HG02571 (cell line): ENCODE results near the gene FAM124A.

Experiments
- ATAC-seq: cut with Tn5 transposase; IDR thresholded peaks from one replicate; pipeline ENCODE4 v1.9.1; 2021; ENCODE audit warnings: mild to moderate bottlenecking, moderate library complexity; ENCODE audit not compliant: unreplicated experiment

Gene FAM124A

DNA sequence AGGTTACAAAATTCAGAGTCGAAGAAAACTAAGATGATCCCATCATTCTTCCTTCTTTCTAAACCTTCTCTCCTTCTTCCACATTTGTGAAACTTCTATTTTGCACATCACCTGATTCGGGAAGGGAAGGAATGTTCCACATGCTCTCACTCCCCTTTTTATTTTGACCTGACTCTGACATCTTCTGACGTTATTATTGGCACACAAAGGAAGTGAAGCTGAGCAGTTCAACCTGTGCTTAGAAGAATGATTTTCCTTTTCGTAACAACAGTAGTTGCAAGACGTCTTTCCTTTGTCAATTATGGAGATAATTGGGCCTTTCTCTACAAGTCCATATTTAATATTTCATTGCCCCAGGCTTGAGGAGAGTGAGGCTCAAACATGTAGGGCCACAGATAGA lies 18.0 kb downstream of the FAM124A start:
- ATAC-seq: no peak

DNA sequence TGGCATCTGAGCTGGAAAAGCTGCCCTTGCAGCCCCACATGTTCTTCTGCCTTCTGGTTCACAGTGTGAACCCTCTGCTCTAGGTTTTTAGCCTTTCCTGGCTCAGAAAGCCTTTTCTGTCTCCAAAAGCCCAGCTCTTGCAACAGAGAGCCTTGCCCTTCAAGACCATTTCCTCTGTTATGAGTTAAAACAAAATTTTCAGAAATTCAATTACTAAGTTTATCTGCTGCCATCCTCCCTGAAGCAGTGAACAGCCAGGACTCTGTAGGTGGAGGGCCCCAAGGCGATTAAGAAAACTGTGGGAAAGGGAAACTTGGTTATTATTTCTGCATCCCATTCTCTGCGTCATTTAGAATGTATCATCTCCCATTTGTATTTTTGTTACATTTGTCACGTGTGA lies 18.8 kb downstream of the FAM124A start:
- ATAC-seq: no peak

DNA sequence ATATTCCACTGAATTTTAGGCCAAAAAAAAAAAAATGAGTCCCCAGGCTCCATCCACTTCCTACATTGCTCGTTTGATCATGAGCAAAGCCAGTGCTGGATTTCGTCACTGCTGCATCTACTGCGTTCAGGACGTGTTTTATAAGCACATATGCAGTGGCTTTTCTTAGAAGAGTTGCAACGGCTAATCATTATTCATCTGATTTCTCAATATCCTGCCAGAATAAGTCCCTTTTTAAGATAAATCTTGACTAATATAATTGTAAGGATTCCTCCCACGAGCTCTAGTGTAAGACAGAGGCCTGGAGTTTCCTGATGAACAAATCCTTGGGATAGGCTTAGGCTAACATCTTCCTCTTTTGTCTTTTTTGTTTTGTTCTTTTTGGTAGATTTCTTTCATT lies 19.5 kb downstream of the FAM124A start:
- no peak for ATAC-seq

DNA sequence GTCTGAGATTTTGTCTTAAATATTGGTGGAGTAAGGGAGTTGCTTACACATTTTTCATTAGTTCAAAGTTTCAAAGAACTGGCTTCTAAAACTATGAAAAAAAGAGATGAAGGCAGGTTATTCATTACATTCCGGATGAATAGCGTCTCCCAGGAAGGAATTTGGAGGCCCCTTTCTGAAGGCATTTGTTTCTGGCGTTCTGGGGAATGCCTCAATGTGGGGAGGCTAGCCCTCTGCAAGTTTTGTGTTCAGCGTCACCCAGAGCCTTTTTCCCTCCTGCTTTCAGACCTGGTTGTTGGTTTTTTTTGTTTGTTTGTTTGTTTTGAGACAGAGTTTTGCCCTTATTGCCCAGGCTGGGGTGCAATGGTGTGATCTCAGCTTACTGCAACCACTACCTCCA lies 21.0 kb downstream of the FAM124A start:
- no peak for ATAC-seq

DNA sequence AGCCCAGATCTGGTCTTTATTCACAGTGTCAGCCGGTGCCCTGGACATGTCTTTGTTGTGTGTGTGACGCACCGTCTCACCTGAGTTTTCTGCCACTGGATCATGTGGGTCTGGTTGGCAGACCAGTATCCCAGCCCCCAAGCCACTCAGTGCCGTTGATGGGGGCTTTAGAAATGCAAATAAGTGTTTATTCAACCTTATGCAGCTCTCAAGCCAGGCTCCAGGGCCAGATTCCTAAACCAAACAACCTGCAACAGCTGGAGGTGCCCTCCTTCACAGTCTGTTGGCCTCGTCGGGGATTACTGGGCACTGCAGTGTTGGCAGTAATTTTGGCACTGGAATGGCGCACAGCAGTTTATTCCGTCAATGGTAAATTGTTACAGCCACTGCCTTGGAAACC lies 21.6 kb downstream of the FAM124A start:
- no peak for ATAC-seq

DNA sequence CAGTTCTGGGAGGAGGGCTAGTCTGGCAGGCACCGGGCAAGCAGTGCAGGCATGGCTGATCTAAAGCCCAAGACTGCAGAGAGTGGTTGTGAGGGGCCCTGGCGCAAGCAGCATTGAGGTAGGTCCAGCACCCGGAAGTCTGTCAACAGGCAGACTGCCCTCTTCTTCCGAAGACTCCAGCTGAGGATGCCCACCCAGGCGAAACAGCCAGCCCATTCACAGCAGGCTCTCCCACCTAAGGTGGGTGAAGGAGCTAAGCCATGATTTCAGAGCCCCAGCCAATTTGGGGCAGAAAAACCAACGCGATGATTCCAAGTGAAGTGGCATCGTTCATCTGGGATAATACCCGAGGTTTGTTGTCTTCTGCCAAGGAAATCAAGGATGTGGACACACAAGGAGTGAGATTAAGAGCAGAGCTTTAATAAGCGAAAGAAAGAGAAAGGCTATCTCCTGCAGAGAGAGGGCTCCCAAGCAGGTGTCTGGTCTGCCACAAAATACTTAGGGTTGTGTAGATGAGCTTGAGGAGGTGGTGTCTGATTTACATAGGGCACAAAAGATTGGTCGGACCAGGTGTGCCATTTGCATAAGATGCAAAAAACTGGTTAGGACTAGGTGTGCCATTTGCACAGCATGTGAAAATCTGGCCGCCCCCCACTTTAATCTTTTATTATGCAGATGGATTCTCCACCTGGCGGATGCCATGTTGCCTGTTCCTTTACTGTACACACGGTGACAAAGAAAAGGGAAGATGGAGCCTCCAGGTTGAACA lies 22.6 kb downstream of the FAM124A start:
- no peak for ATAC-seq

DNA sequence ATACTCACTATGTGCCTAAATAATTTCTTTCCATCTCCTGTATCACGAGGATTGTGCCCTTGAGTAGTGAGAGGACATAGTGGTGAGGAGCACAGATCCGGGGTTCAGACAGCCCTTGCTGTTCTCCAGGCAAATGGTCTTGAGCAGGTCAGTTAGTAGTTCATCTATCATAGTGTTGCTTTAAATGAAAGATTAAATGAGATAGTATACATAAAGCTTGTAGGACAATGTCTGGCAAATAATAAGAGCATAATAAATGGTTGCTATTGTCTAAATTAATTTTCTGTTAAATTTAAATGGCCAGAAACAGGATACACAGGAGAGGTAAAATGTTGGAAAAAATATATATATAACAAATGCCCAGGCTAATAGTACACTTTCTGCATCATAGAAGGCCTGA lies 23.4 kb downstream of the FAM124A start:
- no peak for ATAC-seq

DNA sequence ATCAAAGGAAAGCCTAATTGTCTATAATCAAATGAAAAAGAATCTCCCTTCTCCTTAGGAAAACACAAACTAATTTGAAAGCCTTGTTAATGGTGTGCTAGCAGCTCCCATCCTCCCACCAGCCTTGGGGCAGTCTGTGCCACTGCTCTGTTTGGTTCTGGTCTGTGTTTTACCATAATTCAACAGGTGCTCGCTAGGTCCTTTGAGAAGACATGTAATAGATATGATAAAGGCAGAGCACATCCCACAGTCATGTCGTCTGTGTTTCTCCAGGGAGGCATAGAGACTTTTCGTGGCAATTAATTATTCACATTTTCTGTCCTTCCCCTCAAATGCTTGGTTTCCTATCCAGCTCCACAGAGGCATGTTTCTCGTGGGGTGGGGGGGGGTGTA lies 23.8 kb downstream of the FAM124A start:
- no peak for ATAC-seq

DNA sequence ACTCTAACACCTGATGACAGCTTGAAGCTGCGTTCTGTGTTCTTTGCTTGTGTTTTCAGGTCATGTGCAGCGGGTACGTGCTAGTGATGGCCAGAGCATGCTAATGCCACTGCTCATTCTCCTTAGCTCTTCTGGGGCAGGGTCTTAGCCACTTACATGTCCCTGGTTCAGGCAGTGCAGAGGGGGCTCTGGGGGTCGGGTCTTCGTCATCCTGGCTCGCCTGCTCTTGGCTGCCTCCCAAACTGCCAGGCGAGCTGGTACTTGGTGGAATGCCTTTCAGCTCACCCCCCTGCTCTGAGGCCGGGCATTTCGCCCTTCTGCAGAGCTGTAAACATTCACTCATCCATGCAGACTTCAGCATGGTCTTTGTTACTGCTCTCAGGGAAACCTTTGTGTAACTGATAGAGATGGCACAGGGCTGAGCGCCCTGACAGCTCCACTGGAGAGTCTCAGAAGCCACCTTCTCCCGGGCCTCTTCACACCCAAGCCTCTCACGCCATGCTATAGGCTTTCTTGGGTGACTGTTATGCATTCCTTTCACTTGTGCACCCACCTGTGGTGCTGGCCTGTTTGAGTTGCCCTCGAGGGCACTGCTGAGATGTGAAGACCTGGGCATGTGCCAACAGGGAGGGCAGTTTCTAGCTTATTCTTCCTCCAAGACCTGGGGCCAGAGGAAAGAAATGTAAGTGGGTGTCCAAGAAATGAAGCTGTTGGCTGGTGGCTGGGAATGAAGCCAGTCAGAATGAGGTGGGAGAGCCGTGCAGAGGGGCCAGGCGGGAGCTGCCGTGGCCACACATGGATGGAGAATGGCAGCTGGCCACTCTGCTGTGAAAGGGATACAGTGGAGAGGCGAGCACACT lies 24.4 kb downstream of the FAM124A start:
- no peak for ATAC-seq

DNA sequence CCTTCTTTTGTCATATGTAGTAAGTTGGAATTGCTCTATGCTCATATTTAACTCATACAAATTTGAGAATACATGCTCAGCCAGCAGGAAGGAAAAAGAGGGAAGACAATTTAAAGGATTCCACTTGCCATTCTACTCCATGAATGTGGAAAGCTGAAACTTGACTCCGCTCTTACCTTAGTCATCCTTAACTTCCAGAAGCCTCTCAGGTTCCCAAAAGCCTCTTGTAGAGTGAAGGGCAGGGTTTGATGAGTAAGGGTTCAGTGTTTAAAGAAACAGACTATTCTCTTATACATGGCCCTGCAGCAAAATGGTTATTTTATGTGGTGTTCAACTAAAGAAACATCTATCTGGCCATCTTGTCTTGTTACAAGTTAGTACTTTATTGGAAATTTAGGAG lies 27.1 kb downstream of the FAM124A start:
- ATAC-seq: no peak

DNA sequence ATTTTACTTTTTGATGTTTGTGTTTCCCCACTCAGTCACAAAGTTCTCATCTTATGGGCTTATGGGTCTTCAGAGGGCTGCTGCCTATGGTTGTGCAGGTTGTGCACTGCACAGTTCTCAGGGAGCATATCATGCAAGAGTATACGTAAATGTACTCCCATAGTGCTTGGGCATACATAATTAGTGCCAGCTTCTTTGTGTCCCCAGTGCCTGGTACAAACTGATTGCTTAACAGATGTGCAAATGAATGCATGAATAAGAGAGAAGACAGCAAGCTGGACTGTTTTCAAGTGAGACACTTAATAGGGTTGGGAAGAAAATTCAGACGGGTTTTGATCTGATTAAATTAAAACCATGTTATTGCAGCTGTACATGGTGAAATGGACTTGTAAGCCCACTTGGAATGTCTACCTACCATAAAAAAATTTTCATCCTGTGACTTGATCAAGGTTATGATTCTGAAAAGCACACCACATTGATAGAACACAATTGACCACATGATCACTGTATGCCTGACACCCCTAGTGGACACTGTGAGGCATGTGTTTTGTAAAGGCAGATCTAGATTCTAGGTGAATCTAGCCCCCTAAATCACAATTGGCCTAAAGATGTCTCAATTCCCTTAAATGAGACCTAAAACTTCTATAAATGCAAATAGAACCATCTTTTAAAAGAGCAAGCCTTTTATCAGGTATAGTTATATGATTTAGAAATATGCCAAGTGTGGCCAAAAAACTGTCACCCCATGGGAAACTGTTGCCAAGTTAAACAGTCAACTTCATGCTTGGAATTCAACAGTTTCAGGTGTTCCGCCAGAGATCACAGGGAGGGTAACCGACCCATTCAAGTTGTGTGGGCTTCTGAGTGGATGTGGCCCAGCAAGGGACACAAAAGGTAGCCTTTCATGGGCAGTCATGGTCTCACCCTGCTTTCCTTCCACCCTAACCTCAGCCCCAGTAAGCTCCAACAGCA lies 27.9 kb downstream of the FAM124A start:
- no peak for ATAC-seq

DNA sequence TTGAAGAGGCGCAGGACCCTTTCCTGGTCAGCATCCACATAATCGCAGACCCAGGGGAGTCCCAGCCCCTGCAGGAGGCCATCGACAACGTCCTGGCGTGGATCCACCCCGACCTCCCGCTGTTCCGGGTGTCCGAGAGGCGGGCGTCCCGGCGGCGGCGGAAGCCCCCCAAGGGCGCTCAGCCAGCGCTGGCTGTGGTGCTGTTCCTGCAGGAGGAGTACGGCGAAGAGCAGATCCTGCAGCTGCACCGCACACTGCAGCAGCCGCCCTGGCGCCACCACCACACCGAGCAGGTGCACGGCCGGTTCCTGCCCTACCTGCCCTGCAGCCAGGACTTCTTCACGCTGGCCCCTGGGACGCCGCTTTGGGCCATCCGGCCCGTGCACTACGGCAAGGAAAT lies 29.3 kb downstream of the FAM124A start:
- no peak for ATAC-seq

DNA sequence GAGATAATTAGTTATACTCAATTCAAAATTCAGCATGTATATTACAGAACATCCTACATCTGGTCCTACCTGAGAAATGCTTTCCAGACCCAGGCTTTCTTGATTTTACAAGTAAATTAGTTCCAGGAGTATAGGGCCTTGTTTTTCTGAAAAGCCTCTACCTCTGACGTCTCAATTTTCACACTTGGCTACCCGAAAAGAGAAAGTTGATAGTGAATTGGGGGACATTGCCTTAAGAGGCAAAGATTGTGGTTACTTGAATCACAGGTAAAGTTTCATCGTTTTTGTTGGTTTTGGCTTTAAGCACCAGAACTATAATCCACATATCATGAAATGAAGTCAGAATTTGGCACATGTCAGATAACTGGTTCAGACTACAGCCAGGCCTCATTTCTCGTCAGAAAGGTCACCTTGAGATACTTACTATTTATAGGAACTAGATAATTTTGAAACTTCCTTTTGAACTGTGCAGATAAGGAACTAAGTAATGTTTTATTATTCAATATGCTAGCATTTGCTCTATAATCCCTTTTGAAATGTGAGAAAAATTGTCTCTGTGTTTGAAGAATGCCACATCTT lies 30.8 kb downstream of the FAM124A start:
- ATAC-seq: no peak

DNA sequence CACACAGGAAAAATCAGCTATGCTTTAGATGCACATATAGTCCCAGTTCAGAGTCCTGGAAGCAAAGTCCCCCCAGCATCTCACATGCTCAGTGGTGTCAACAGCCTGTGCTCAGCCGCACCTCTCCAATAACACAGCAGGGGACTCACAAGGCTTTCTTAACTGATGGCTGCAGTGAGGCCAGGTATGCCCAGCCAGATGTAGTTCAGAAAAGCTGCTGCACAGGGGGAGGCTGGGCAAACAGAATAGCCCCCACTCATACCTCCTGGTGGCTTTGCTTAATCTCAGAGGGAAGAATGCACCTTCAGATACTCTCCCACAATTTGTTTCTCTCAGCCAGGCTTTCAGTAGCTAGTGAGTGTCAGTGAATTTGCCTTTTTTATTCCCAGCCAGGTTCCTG lies 33.4 kb downstream of the FAM124A start:
- ATAC-seq: no peak

DNA sequence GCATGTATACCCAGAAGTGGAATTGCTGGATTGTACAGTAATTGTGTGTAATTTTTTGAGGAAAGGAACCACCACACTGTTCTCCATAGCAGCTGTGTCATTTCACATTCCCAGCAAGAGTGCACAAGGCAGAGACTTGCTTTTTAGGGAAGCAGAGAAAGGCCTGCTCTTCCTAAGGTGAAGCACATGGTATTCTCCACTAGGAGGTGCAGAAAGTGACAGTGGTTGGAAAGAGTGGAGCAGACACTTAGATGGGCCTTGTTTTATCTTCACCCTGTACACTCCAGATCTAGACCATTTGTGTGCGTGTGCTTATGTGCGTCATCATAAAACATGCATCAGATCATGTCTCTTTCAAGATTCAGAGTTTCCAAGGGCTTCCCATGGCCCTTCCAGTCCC lies 35.0 kb downstream of the FAM124A start:
- ATAC-seq: no peak

DNA sequence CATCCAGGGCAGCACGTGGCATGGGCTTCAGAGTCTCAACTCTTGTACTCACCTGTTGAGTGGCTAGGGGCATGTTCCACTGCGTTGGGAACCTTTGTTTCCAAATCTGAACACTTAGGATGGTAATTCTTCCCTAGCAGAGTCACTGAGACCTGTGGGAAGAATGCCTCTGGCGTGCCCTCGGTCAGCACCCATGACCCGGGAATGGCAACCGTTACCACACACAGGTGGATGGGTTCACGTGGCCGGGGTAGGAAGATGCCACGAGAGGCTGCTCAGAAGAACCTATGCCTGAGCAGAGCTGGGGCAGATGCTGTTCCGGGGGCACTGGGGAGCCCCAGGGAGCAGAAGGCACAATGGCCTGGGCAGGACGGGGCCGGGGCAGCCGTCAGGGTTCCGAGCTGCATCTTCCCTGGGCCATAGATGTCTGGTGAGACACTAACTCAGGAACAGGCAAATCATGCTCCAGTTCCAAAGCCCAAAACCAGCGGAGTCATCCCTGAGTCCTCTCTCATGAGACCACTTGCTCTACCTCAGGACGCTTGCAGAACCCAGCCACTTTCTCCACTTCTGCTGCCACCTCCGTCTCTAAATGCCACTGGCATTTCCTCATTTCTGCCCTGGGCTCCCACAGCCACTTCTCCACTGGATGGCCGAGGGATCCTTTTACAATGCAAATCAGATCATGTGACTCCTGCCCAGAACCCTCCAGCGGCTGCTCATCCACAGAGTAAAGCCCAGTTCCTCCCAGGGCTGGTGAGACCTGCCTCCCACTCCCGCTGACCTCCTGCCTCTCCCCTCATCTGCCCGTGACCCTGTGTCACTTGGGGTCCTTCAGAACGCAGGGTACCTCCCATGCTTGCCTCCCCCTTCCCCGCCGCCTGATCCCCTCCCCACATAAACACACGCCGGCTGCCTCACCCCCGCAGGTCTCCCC lies 36.7 kb downstream of the FAM124A start:
- no peak for ATAC-seq

DNA sequence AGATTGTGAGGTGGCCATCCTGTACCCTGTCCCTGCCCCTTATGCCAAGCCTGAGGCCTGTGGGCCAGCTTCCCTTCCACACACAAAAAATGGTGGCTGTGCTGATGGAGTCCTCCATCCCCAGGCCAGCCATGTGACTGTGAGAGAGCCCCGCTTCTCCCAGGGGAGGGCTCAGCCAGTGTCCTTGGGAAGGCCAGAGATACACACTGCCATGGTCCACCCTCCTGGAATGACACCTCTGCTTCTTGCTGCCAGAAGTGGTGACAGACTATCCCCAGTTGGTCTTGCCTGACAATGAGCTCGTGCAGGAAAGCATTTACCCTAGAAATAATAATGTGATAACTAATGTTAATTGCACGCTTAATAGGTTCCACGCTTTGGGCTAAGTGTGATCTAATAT lies 38.0 kb downstream of the FAM124A start:
- ATAC-seq: no peak

DNA sequence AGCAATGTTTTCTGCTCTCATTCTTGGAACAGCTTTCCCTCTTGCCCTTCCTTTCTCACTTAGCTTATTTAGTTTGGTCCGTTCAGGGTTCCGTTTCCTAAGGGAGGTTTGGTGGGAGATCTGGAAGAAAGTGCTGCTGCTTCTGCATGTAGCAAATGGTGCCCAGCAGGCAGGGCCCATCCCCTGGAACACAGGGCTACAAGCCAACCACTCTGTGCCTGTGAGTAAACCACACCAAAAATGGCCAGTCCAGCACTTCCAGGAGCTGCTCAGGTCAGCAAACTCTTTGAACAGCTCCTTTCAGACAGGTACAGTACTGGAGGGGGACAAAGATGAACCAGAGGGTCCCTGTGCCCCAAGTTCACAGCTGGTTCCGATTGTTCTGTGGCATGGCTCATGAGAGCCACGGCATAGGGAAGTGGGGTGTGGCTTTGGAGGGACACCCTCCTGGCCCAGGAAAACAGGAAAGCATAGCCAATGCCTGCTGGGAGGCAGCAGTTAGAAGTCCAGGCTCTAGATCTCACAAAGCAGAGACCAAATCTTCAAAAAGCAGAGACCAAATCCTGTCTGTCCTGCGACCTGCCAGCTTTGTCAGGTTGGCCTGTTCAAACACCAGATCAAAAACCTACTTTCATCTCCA lies 39.5 kb downstream of the FAM124A start:
- no peak for ATAC-seq

DNA sequence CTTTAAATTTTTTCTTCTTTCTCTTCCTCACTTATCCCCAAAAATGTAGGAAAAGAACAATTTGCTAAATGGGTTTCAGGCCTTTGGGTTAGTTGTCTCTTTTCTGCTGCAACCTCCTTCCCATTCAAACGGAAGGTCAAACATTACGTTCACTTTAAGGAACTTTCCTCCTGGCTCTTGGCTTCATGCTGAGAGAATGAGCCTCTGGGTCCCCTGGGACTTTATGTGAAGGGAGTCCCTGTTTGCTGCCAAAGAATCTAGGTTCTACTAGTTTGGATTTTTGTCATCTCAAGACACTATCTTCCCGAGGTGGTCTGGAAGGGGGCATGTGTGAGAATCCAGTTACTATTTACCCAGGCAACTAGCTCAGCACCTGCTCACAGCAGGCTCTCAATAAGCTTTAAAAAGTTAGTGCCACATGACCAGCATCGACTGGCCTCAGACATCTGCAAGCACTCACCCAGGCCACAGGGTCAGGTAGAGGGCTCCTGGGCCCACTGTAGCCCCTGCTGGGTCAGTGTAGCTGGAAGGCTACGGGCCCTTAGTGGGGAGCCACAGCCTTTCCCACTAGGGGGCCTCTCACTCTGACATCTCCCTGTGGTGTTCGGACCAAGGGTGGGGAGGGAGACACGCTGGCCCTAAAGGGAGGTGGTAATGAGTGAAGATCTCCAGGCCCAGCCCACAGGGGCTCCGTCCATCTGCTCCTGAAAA lies 40.5 kb downstream of the FAM124A start:
- ATAC-seq: no peak
